Activated CD4-positive, alpha-beta T cell treated with anti-CD3 and anti-CD28 coated beads, Interleukin-2, amount 50 U/mL, for 24 hours (primary cell): ENCODE measurements around the gene EVA1C.
"Not testable (repeated sequence)": the region's sequence is repeated elsewhere in the genome, so short reads cannot be mapped to it uniquely, and the experiment has no call there.

ENCODE experiments used
- DNase-seq, 2 donors: peaks; one replicate each; pipeline ENCODE4 v3.0.0-alpha.2; 2020; ENCODE audit warnings: low read depth in 1 of 2, low spot score in 1 of 2

EVA1C gene

GRCh38 chr21:32459972-32460371 is 47.5 kb downstream of the EVA1C start:
- DNase-seq, result no peak

GRCh38 chr21:32461503-32461902 is 49.0 kb downstream of the EVA1C start:
- no peak for DNase-seq

- not testable (repeated sequence) for DNase-seq
Measured at GRCh38 chr21:32462564-32462963, 50.1 kb downstream of the EVA1C start.

- no peak for DNase-seq
Measured at GRCh38 chr21:32463367-32463766, 50.9 kb downstream of the EVA1C start.

- no peak for DNase-seq
Measured at GRCh38 chr21:32463889-32464300, 51.4 kb downstream of the EVA1C start.

GRCh38 chr21:32467291-32467690 is 54.8 kb downstream of the EVA1C start:
- no peak for DNase-seq

GRCh38 chr21:32468681-32469111 is 56.2 kb downstream of the EVA1C start:
- no peak for DNase-seq

- DNase-seq, result no peak
Measured at GRCh38 chr21:32469628-32470027, 57.1 kb downstream of the EVA1C start.

GRCh38 chr21:32470206-32470605 is 57.7 kb downstream of the EVA1C start:
- DNase-seq, result no peak

GRCh38 chr21:32472890-32473765 is 60.6 kb downstream of the EVA1C start:
- no peak for DNase-seq

- no peak for DNase-seq
Measured at GRCh38 chr21:32474179-32475059, 61.9 kb downstream of the EVA1C start.

GRCh38 chr21:32475162-32475812 is 62.8 kb downstream of the EVA1C start:
- no peak for DNase-seq

GRCh38 chr21:32476661-32477423 is 64.3 kb downstream of the EVA1C start:
- DNase-seq, result no peak

GRCh38 chr21:32477424-32477745 is 64.9 kb downstream of the EVA1C start:
- DNase-seq, result no peak

GRCh38 chr21:32481875-32482408 is 69.4 kb downstream of the EVA1C start:
- no peak for DNase-seq

- no peak for DNase-seq
Measured at GRCh38 chr21:32482565-32483292, 70.2 kb downstream of the EVA1C start.

GRCh38 chr21:32483293-32483595 is 70.7 kb downstream of the EVA1C start:
- no peak for DNase-seq

GRCh38 chr21:32484706-32485380 is 72.3 kb downstream of the EVA1C start:
- DNase-seq, result no peak

GRCh38 chr21:32492376-32492775 is 79.9 kb downstream of the EVA1C start:
- DNase-seq, result no peak
